GM12878 (cell line): Measurements from ENCODE around the gene LRRC27.

Experiments
- BHLHE40 ChIP-seq, 2 experiments: fragments of 450-650 bp in 1 of 2; IDR thresholded peaks; 2 replicates each; pipeline ENCODE4 v1.6.1; 2011 to 2017; ENCODE audit warnings: low read depth in 2 of 2, borderline replicate concordance in 1 of 2, improper control_type of control experiment in 1 of 2, low read length in 1 of 2, mild to moderate bottlenecking in 1 of 2
- CHD1 ChIP-seq: IDR thresholded peaks from 2 replicates; pipeline ENCODE4 v1.6.1; 2012; ENCODE audit warnings: low read depth, low read length, improper control_type of control experiment
- CTCF ChIP-seq, 3 experiments: IDR thresholded peaks in 2 of 3; conservative IDR thresholded peaks in 1 of 3; 2 replicates each; pipeline ENCODE4 v1.5.1; 2011; ENCODE audit warnings: low read depth in 3 of 3, low read length in 3 of 3, mild to moderate bottlenecking in 3 of 3, control low read depth in 2 of 3, moderate library complexity in 2 of 3, inconsistent platforms in 1 of 3, mixed read lengths in 1 of 3; ENCODE audit not compliant: control insufficient read depth in 2 of 3, insufficient read depth in 1 of 3; ENCODE audit errors: extremely low read depth in 1 of 3
- EGR1 ChIP-seq, 2 experiments: IDR thresholded peaks; 1 replicate in 1 of 2; 2 replicates in 1 of 2; pipeline ENCODE4 v1.6.1; 2011 to 2012; ENCODE audit warnings: low read depth in 2 of 2, low read length in 2 of 2, borderline replicate concordance in 1 of 2, mild to moderate bottlenecking in 1 of 2, moderate library complexity in 1 of 2
- EP300 ChIP-seq, 2 experiments: fragments of 150-350 bp in 1 of 2; IDR thresholded peaks; 2 replicates each; pipeline ENCODE4 v1.6.1; 2011 to 2012; ENCODE audit warnings: low read depth in 2 of 2, low read length in 2 of 2, borderline replicate concordance in 1 of 2, improper control_type of control experiment in 1 of 2, inconsistent platforms in 1 of 2; ENCODE audit not compliant: control insufficient read depth in 1 of 2
- ZNF217 ChIP-seq: fragments of 450-650 bp; IDR thresholded peaks from 2 replicates; pipeline ENCODE4 v1.6.1; 2017; ENCODE audit warnings: antibody characterized with exemption, mild to moderate bottlenecking
- ZNF24 ChIP-seq: fragments of 450-650 bp; IDR thresholded peaks from 2 replicates; pipeline ENCODE4 v1.6.1; 2017; ENCODE audit warnings: antibody characterized with exemption, mild to moderate bottlenecking
- ZNF384 ChIP-seq: IDR thresholded peaks from 2 replicates; pipeline ENCODE4 v1.6.1; 2012; ENCODE audit warnings: low read depth, mild to moderate bottlenecking, low read length, improper control_type of control experiment, borderline replicate concordance
- ZZZ3 ChIP-seq: IDR thresholded peaks from 2 replicates; pipeline ENCODE4 v1.6.1; 2011; ENCODE audit warnings: low read depth; ENCODE audit not compliant: control insufficient read depth, insufficient read length
- TF ChIP-seq, protein P1 (sequence below): fragments of 450-650 bp; IDR thresholded peaks from 2 replicates; pipeline ENCODE4 v1.6.1; 2016; ENCODE audit warnings: mild to moderate bottlenecking

DNA sequence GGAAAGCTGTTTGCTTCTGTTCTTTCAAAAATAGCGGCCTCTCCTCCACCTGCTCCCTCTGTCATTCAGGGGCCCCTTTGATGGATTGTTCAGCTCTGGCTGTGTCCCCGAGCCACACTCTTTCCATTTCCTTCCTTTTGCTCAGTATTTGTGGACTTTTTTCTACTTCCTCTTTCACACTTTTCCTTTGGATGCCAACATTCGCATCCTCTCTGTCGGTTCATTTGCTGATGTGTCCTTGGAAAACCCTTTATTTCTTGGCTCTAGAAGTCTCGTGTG lies 53.3 kb downstream of the LRRC27 start:
- no peak for TF ChIP-seq CTCF (IDR thresholded peaks at IDR 0.05 in 2 of 3, conservative IDR thresholded peaks at IDR 0.05 in 1 of 3; ENCODE audit: control insufficient read depth in 2 of 3, extremely low read depth in 1 of 3, insufficient read depth in 1 of 3, low read depth in 3 of 3, low read length in 3 of 3)
- no peak for TF ChIP-seq ZNF217
- TF ChIP-seq ZZZ3: no peak
- TF ChIP-seq BHLHE40 (IDR thresholded peaks at IDR 0.05; ENCODE audit: borderline replicate concordance in 1 of 2, low read depth in 2 of 2, low read length in 1 of 2): no peak
- TF ChIP-seq ZNF24: no peak
- TF ChIP-seq EGR1 (IDR thresholded peaks at IDR 0.05; ENCODE audit: borderline replicate concordance in 1 of 2, low read depth in 2 of 2, low read length in 2 of 2): no peak
- TF ChIP-seq CHD1: no peak
- no peak for TF ChIP-seq EP300 (IDR thresholded peaks at IDR 0.05; ENCODE audit: borderline replicate concordance in 1 of 2, control insufficient read depth in 1 of 2, low read depth in 2 of 2, low read length in 2 of 2)
- TF ChIP-seq, protein P1, sequence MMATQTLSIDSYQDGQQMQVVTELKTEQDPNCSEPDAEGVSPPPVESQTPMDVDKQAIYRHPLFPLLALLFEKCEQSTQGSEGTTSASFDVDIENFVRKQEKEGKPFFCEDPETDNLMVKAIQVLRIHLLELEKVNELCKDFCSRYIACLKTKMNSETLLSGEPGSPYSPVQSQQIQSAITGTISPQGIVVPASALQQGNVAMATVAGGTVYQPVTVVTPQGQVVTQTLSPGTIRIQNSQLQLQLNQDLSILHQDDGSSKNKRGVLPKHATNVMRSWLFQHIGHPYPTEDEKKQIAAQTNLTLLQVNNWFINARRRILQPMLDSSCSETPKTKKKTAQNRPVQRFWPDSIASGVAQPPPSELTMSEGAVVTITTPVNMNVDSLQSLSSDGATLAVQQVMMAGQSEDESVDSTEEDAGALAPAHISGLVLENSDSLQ: no peak
- no peak for TF ChIP-seq ZNF384
